Stimulated activated CD4-positive, alpha-beta T cell treated with anti-CD3 and anti-CD28 coated beads, Interleukin-12 subunit alpha, Interleukin-12 subunit beta, amount 100 ng/mL, for 24 hours (primary cell): ENCODE data around the gene GPATCH1.
"Not testable (repeated sequence)": the region's sequence is repeated elsewhere in the genome, so short reads cannot be mapped to it uniquely, and the experiment has no call there.

Experiments used
- DNase-seq, 2 experiments: peaks; one replicate each; pipeline ENCODE4 v3.0.0-alpha.2; 2020; ENCODE audit warnings: low read depth in 2 of 2

Gene GPATCH1

GRCh38 chr19:33114312-33114711, 33.3 kb downstream of the GPATCH1 start:
- DNase-seq, result no peak

DNA sequence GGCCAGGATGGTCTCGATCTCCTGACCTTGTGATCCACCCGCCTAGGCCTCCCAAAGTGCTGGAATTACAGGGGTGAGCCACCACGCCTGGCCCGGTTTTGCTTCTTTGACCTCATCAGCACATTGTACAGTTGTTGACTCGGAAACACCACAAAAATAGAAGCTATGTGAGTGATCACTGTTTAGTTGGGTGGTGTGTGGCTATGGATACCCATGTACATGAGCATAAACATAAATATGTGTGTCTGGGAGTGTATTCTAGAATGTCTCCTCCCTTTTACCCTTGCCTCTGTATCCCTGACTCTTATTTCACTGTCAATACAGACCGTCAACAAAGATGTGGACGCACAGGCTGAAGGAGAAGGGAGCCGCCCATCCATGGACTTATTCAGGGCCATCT, 36.5 kb downstream of the GPATCH1 start:
- DNase-seq, result no peak

GRCh38 chr19:33118643-33119042, 37.7 kb downstream of the GPATCH1 start:
- no peak for DNase-seq

DNA sequence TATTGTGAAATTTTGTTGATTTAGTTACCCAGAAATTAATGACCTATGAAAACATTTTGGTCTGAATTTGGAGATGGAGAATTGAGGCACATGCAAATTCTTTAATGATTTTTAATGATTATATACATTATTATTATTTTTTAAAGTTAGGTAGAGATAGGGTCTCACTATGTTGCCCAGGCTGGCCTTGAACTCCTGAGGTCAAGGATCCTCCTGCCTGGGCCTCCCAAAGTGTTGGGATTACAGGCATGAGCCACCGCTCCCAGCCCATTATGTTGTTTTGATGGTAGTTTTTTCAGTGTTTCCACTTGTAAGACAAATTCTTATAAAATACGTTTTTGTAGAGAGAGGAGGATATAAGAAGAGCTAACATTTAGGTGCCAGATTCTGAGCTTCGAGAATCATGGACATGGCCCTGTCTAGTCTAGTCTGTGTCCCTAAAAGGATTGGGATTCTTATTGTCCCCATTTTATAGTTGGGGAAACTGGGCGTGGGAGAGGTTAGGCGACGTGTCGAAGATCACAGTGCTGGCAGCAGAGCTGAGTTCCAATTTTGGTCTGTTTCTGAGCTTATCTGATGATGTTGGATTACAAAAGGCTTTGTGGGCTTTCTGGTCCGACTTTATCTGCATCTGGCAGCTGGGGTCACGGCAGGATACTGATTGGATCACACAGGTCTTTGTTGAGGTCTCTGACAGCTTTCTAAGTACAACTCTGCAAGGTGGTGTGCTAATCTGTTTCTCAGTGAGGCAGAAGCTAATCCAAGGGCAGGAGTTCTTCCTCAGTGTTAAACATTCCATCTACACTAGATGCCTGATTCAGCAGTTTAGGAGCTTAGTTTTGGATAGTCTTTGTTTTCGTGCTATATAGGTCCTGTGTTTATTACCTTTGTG, 43.5 kb downstream of the GPATCH1 start:
- no peak for DNase-seq

DNA sequence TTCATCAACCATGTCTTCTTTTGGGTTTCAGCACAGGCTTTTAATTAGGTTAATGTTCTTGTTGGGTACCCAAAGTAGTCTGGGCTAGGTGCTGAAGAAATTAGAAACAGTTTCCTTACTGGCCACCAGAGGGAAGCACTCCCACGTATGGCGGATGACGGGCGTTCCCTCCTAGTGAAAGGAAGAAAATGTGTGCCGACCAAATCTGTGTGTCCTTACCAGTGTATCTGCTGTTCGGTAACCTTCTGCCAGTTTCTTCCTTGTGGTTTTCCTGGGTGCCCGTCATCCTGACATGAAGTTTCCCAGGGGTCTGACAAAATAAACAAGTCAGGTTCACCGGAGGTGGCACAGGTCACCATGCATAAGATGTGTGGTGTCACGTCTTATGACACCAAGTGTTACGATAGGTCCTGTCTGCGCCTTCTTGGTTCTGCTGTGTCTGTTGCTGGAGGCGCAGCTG, 45.0 kb downstream of the GPATCH1 start:
- DNase-seq, result peak; percentile 11 to 23

DNA sequence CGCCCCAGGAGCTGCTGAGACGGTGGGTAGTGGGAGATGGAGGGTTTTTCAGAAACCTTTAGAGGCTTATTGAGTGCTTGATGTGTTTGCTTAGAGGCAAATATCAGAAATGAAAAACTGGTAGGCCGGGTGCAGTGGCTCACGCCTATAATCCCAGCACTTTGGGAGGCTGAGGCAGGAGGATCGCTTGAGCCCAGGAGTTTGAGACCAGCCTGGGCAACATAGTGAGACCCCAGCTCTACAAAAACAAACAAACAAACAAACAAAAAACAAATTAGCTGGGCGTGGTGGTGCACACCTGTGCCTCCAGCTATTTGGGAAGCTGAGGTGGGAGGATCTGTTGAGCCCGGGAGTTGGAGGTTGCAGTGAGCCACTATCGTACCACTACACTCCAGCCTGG, 45.7 kb downstream of the GPATCH1 start:
- DNase-seq, result not testable (repeated sequence)

- no peak for DNase-seq
Observed at GRCh38 chr19:33129901-33130300, 48.9 kb downstream of the GPATCH1 start.

GRCh38 chr19:33130433-33130832, 49.5 kb downstream of the GPATCH1 start:
- no peak for DNase-seq

- DNase-seq, result no peak
Observed at GRCh38 chr19:33132021-33132420, 51.0 kb downstream of the GPATCH1 start, which contains the start of gene WDR88. TSS of gene WDR88 (plus strand) at chr19:33132114. CDS start at chr19:33132170, 56 bp downstream.

DNA sequence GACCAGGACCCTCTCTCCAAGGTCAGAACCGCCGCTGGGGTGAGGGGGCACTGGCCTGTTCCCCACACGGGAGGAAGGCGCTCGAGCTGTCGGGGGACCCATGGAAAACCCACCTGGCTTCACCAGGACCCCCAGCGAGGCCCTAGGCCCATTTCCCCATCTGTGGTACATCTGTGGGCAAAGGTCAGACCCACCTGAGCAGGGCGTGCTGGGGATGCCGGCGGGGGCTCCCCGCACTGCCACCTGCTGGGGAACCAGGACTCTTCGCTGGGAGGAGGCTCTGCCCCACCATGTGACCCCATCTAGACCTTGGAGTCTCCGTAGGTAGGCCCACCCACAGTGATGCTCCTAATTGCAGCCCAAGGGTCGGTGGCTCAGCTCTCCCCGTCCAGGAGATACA, 51.4 kb downstream of the GPATCH1 start:
- no peak for DNase-seq

DNA sequence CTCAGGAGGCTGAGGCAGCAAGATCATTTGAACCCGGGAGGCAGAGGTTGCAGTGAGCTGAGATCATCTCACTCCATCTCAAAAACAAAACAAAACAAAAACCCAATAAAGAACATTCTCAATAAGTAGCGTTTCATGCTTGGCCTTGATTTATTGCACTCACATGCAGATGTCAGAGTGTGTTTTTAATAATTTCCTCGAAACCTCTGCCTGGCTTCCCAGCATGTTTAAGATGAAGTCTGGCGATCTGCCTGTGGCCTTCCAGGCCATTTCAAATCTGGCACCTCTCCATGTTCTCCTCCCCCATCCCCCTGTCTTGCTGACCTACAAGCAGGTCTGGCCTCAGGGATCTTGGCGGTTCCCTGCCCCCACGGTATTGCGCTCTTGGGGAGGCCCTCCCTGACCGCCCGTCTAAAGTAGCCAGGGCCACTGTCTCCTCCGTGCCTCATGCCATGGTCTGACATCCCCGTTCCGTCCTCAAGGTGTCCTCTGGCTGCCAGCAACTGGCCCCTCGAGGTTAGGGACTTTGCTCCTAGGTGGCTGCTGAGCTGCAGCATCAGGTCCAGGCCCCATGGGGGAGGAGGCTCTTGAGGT, 52.6 kb downstream of the GPATCH1 start:
- no peak for DNase-seq

DNA sequence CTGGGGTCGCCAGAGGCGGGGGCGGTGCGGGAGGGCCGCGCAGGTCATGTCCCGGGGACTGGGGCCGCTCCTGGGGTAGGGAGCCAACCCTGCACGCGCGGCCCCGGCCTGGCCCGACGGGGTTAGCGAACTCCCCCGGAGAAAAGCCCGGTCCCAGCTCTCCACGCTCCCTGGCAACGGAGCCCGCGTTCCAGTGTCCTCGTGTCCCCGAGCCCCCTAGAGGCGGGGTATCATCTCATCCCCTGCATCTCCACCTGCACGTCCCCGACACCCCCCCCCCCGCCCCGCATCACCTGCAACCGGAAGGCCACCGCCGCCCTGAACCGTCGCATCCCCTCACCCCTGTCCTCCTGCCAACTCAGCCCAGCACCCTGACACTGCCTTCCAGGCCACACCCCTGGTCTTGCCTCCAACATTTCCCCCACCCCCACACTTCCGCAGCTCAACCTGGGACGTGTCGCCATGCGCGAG, 53.6 kb downstream of the GPATCH1 start:
- peak; percentile 37 to 58 for DNase-seq

DNA sequence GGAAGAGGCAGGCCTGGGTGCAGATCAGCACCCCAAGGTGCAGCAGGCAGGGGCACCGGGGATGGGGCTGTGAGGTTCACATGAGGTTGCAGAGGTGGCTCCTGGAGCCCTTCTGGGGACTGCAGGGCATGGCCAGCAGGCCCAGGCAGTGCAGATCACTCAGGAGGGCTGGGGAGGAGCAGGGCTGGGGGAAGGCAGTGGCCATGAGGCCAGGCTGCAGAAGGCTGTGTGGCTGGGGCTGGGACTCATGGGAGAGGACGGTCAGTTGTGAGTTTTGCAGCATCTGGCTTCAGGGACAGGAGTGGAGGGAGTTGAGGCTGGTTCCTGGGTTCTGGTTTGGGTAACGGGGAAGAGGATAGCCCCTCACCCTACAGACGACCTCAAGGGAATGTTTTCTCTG, 58.2 kb downstream of the GPATCH1 start:
- DNase-seq, result no peak

- DNase-seq, result peak; percentile 27 to 50
Observed at GRCh38 chr19:33143897-33144405, 63.0 kb downstream of the GPATCH1 start.

DNA sequence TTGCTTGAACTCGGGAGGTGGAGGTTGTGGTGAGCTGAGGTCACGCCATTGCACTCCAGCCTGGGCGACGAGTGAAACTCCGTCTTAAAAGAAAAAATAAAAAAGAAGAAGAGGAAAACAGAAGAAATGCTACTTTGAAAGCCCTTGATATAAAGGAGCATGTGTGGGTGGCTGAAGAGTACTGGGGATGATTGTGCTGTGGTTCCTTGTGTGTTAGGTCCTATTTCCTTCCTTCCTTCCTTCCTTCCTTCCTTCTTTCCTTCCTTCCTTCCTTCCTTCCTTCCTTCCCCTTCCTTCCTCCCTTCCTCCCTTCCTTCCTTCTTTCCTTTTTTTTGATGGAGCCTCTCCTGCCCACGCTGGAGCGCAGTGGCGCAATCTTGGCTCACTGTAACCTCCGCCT, 65.2 kb downstream of the GPATCH1 start:
- DNase-seq, result no peak

GRCh38 chr19:33147538-33147937, 66.6 kb downstream of the GPATCH1 start:
- no peak for DNase-seq

- DNase-seq, result no peak
Observed at GRCh38 chr19:33150852-33151518, 70.0 kb downstream of the GPATCH1 start.

- no peak for DNase-seq
Observed at GRCh38 chr19:33152176-33152575, 71.2 kb downstream of the GPATCH1 start.

DNA sequence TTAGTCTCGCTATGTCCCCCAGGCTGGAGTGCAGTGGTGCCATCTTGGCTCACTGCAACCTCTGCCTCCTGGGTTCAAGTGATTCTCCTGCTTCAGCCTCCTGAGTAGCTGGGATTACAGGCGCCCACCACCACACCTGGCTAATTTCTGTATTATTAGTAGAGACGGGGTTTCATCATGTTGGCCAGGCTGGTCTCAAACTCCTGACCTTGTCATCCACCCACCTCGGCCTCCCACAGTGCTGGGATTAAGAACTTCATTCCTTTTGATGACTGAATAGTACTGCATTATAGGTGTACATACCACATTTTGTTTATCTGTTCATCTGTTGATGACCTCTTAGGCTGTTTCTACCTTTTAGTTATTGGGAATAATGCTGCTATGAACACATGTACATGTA, 71.6 kb downstream of the GPATCH1 start:
- DNase-seq, result not testable (repeated sequence)

DNA sequence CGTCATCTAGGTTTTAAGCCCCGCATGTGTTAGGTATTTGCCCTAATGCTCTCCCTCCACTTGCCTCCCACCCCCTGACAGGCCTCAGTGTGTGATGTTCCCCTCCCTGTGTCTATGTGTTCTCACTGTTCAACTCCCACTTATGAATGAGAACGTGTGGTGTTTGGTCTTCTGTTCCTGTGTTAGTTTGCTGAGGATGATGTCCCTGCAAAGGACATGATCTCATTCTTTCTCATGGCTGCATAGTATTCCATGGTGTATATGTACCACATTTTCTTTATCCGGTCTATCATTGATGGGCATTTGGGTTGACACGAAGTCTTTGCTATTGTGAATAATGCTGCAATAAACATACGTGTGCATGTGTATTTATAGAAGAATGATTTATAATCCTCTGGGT, 73.3 kb downstream of the GPATCH1 start:
- not testable (repeated sequence) for DNase-seq

- DNase-seq, result no peak
Observed at GRCh38 chr19:33156334-33156733, 75.4 kb downstream of the GPATCH1 start.

DNA sequence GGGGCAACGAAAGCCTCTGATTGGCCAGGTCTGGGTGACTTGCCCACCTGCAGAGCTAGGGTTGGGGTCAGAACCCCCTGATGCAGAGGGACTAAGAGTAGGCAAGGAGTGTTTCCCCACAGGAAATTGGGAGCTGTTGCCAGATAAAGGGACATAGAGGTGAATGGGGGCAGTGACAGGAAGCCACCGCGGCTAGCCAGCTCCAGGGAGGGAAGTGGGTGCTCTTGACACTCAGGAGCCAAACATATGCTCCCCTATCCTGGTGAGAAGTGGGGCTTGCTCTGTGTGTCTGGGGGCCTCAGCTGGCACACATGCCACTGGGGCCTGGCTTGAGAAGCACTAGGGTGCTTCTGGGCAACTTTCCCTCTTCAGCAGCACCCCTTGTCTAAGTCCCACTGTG, 76.9 kb downstream of the GPATCH1 start:
- no peak for DNase-seq
